Measurements from ENCODE around the gene TEK. TPM values are rescaled to one million over a fixed set of nuclear protein-coding genes. Genes with fewer than 3 reads are reported as not detected.
A peak's percentile ranks its signal among the peaks of the same experiment; 100 is the strongest.
"Not testable (repeated sequence)": the region's sequence is repeated elsewhere in the genome, so short reads cannot be mapped to it uniquely, and the experiment has no call there.

Gene TEK
- total RNA-seq, 1 donor: 8.3 TPM

DNA sequence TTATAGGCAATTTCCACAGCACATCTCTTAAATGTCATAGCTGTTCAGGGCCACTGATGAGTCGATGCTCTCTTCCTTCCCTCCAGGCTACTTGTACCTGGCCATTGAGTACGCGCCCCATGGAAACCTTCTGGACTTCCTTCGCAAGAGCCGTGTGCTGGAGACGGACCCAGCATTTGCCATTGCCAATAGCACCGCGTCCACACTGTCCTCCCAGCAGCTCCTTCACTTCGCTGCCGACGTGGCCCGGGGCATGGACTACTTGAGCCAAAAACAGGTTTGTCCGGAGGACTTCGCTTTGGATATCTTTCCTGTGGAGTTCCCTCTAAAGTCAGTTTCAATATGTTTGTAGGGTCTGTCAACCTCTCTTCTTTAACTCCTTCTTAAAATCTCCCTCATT is 103.6 kb downstream of the TEK start:
- DNase-seq (ENCODE audit: insufficient read length, low spot score, missing footprints): peak; percentile 15
- Histone ChIP-seq H3K27ac (ENCODE audit: low read depth, low read length) (no peak overlapping the region), H2AFZ (ENCODE audit: low read length) (no peak overlapping the region), H3K79me2 (ENCODE audit: insufficient read depth, low read length) (no peaks in the 10 kb centered on the region), H3K4me3 (ENCODE audit: insufficient read depth, low read length) (no peak overlapping the region), H3K27me3 (ENCODE audit: insufficient read depth, low read length) (no peaks in the 10 kb centered on the region), H3K36me3 (ENCODE audit: insufficient read depth, low read length) (no peaks in the 10 kb centered on the region), H3K9me3 (ENCODE audit: low read depth, low read length) (no peaks in the 10 kb centered on the region), H3K4me2 (ENCODE audit: insufficient read depth, low read length) (no peak overlapping the region), H4K20me1 (ENCODE audit: insufficient read depth, low read length) (no peaks in the 10 kb centered on the region), H3K4me1 (ENCODE audit: insufficient read depth, low read length) (no peaks in the 10 kb centered on the region)
- TF ChIP-seq, protein P1, sequence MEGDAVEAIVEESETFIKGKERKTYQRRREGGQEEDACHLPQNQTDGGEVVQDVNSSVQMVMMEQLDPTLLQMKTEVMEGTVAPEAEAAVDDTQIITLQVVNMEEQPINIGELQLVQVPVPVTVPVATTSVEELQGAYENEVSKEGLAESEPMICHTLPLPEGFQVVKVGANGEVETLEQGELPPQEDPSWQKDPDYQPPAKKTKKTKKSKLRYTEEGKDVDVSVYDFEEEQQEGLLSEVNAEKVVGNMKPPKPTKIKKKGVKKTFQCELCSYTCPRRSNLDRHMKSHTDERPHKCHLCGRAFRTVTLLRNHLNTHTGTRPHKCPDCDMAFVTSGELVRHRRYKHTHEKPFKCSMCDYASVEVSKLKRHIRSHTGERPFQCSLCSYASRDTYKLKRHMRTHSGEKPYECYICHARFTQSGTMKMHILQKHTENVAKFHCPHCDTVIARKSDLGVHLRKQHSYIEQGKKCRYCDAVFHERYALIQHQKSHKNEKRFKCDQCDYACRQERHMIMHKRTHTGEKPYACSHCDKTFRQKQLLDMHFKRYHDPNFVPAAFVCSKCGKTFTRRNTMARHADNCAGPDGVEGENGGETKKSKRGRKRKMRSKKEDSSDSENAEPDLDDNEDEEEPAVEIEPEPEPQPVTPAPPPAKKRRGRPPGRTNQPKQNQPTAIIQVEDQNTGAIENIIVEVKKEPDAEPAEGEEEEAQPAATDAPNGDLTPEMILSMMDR (IDR thresholded peaks at IDR 0.05; ENCODE audit: extremely low read depth, low read depth, low read length): no peak

DNA sequence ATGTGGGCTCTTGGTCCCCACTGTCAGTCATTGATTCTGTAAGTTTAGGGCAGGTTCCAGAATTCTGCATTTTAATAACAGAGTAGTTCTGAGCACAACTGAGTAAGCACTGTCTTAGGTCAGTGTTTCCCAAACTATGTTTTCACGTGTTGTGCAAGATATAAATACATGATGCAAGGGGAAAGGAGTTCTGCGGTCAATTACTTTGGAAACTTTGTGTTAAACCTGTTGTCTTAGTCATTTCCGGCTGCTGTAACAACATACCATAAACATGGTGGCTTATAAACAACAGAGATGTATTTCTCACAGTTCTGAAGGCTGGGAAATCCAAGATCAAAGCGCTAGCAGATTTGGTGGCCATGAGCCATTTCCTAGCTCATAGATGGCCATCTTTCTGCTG is 118.2 kb downstream of the TEK start:
- H3K4me2 ChIP-seq (ENCODE audit: insufficient read depth, low read length): no peak overlapping the region
- H3K4me3 ChIP-seq (ENCODE audit: insufficient read depth, low read length): no peak overlapping the region
- TF ChIP-seq, protein P1 (IDR thresholded peaks at IDR 0.05; ENCODE audit: extremely low read depth, low read depth, low read length): no peak
- H3K79me2 ChIP-seq (ENCODE audit: insufficient read depth, low read length): no peaks in the 10 kb centered on the region
- no peak overlapping the region for H3K27ac ChIP-seq (ENCODE audit: low read depth, low read length)
- no peaks in the 10 kb centered on the region for H3K27me3 ChIP-seq (ENCODE audit: insufficient read depth, low read length)
- no peaks in the 10 kb centered on the region for H3K4me1 ChIP-seq (ENCODE audit: insufficient read depth, low read length)
- no peaks in the 10 kb centered on the region for H3K36me3 ChIP-seq (ENCODE audit: insufficient read depth, low read length)
- no peaks in the 10 kb centered on the region for H3K9me3 ChIP-seq (ENCODE audit: low read depth, low read length)
- DNase-seq (ENCODE audit: insufficient read length, low spot score, missing footprints): no peak
- no peaks in the 10 kb centered on the region for H4K20me1 ChIP-seq (ENCODE audit: insufficient read depth, low read length)
- H2AFZ ChIP-seq (ENCODE audit: low read length): no peak overlapping the region

DNA sequence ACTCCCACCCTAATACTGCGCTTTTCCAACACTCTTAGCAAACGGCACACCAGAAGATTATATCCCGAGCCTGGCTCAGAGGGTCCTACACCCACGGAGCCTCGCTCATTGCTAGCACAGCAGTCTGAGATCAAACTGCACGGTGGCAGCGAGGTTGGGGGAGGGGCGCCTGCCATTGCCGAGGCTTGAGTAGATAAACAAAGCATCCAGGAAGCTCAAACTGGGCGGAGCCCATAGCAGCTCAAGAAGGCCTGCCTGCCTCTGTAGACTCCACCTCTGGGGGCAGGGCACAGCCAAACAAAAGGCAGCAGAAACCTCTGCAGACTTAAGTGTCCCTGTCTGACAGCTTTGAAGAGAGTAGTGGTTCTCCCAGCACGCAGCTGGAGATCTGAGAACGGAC is 130.6 kb downstream of the TEK start:
- not testable (repeated sequence) for H4K20me1 ChIP-seq (ENCODE audit: insufficient read depth, low read length); H3K27ac ChIP-seq (ENCODE audit: low read depth, low read length); H3K9me3 ChIP-seq (ENCODE audit: low read depth, low read length); H3K79me2 ChIP-seq (ENCODE audit: insufficient read depth, low read length); DNase-seq (ENCODE audit: insufficient read length, low spot score, missing footprints); H3K27me3 ChIP-seq (ENCODE audit: insufficient read depth, low read length); H3K4me2 ChIP-seq (ENCODE audit: insufficient read depth, low read length); H3K36me3 ChIP-seq (ENCODE audit: insufficient read depth, low read length); H3K4me3 ChIP-seq (ENCODE audit: insufficient read depth, low read length); H3K4me1 ChIP-seq (ENCODE audit: insufficient read depth, low read length); H2AFZ ChIP-seq (ENCODE audit: low read length)

DNA sequence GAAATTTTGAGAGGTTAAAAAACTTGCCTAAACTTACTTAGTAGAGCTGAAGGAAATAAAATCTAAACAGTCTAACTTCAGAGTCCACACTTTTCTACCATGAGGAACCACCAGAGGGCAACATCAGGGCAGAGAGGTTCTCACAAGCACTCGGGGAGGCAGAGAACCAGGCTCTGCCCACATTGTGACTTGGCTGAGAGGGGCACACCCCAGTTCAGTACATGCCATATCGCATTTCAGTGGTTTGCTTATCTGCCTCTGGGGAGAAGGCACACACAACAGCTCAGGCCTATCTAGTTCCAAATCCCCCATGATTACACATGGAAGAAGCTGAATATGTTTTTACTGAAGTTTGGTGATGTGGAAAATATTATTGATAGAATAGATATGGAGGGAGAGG is 138.7 kb downstream of the TEK start:
- peak overlapping the region; percentile 14 for H3K4me2 ChIP-seq (ENCODE audit: insufficient read depth, low read length)

More for the DNA sequence above, 138.7 kb downstream of the TEK start:
- Histone ChIP-seq H3K27ac (ENCODE audit: low read depth, low read length) (no peak overlapping the region), H3K9me3 (ENCODE audit: low read depth, low read length) (no peaks in the 10 kb centered on the region), H3K27me3 (ENCODE audit: insufficient read depth, low read length) (no peaks in the 10 kb centered on the region), H3K79me2 (ENCODE audit: insufficient read depth, low read length) (no peaks in the 10 kb centered on the region), H2AFZ (ENCODE audit: low read length) (no peak overlapping the region), H4K20me1 (ENCODE audit: insufficient read depth, low read length) (no peaks in the 10 kb centered on the region), H3K4me1 (ENCODE audit: insufficient read depth, low read length) (peaks cover 12% of the 10 kb centered on the region), H3K4me3 (ENCODE audit: insufficient read depth, low read length) (no peak overlapping the region), H3K36me3 (ENCODE audit: insufficient read depth, low read length) (no peaks in the 10 kb centered on the region)
- peak; percentile 71 for DNase-seq (ENCODE audit: insufficient read length, low spot score, missing footprints)
- TF ChIP-seq, protein P1 (IDR thresholded peaks at IDR 0.05; ENCODE audit: extremely low read depth, low read depth, low read length): peak; percentile 78
